ENCODE results near the gene MCRS1.

Gene MCRS1

DNA sequence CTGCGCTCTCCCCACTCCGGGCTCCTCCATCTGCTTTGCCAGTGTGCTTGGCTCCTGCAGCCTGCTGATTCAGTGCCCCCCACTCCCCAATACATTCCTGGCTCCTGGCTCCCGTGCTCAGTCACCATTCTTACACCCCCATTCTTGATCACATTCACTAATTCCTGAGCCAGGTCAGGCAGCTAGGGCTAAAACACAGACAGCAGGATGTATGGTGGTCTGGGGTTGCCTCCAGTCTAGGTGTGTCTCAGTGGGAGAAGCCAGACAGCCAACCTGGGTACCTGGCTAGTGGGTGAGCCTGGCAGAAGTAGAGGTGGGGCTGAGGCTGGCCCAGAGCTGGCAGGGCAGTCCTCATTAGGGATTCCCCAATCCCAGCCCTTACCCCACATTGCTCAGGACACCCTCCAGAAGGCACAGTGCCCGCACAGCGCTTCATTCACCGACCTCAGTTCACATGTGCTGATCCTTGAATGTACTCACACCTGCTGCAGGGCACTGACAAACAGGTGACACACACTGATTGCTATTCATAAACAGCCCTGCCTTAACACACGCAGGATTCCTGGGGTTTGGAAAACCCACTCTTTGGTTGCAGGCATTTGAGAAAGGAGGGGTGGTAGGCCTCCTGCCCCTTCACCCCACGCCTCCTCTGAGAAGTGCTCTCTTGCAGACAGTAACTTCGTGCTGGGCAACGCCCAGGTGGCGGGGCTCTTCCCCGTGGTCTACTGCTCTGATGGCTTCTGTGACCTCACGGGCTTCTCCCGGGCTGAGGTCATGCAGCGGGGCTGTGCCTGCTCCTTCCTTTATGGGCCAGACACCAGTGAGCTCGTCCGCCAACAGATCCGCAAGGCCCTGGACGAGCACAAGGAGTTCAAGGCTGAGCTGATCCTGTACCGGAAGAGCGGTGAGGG, 27.5 kb downstream of the MCRS1 start:
- TF ChIP-seq, protein P1, sequence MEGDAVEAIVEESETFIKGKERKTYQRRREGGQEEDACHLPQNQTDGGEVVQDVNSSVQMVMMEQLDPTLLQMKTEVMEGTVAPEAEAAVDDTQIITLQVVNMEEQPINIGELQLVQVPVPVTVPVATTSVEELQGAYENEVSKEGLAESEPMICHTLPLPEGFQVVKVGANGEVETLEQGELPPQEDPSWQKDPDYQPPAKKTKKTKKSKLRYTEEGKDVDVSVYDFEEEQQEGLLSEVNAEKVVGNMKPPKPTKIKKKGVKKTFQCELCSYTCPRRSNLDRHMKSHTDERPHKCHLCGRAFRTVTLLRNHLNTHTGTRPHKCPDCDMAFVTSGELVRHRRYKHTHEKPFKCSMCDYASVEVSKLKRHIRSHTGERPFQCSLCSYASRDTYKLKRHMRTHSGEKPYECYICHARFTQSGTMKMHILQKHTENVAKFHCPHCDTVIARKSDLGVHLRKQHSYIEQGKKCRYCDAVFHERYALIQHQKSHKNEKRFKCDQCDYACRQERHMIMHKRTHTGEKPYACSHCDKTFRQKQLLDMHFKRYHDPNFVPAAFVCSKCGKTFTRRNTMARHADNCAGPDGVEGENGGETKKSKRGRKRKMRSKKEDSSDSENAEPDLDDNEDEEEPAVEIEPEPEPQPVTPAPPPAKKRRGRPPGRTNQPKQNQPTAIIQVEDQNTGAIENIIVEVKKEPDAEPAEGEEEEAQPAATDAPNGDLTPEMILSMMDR (conservative IDR thresholded peaks at IDR 0.05; ENCODE audit: control insufficient read depth, insufficient read depth, low read depth, low read length) = no peak
- DNase-seq (ENCODE audit: low read depth) = no peak
- H3K4me3 ChIP-seq (ENCODE audit: control insufficient read depth, low read depth, low read length) = no peak overlapping the region

DNA sequence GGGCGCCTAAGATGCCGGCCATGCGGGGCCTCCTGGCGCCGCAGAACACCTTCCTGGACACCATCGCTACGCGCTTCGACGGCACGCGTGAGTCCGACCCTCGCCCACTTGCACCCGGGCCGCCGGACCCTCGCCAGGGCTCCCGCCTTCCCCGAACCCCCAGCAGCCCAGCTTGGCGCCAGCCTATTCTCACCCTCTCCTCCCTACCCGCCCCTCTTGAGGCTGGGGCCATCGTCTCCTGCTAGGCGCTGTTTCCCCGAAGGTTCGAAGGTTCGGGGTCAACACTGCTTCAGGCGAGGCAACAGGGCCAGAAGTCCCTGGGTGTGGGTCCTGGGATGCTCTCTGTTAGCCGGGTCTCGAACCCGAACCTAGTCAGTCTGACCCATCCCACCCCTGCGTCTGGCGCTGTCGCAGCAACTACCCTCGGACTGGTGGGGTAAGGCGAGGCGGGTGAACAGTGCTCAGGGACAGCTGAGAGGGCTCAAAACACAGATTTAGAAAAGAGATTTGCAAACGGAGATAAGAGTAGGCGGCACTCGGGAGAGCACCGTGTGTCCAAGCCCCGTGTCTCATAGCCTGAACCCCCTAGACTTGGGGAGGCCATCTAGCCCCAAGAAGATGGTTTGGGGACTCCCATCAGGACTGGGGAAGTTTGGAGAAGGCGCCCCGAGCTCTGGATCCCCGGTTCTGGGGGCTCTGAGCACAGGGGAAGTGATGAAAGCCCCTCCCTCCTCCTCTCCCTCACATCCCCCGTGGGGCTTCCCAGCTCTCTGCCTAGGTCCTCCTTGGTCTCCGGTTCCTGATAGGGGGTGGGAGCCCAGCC, 28.3 kb downstream of the MCRS1 start:
- TF ChIP-seq, protein P1 (conservative IDR thresholded peaks at IDR 0.05; ENCODE audit: control insufficient read depth, insufficient read depth, low read depth, low read length) = no peak
- H3K4me3 ChIP-seq (ENCODE audit: control insufficient read depth, low read depth, low read length) = no peak overlapping the region
- DNase-seq (ENCODE audit: low read depth) = no peak

DNA sequence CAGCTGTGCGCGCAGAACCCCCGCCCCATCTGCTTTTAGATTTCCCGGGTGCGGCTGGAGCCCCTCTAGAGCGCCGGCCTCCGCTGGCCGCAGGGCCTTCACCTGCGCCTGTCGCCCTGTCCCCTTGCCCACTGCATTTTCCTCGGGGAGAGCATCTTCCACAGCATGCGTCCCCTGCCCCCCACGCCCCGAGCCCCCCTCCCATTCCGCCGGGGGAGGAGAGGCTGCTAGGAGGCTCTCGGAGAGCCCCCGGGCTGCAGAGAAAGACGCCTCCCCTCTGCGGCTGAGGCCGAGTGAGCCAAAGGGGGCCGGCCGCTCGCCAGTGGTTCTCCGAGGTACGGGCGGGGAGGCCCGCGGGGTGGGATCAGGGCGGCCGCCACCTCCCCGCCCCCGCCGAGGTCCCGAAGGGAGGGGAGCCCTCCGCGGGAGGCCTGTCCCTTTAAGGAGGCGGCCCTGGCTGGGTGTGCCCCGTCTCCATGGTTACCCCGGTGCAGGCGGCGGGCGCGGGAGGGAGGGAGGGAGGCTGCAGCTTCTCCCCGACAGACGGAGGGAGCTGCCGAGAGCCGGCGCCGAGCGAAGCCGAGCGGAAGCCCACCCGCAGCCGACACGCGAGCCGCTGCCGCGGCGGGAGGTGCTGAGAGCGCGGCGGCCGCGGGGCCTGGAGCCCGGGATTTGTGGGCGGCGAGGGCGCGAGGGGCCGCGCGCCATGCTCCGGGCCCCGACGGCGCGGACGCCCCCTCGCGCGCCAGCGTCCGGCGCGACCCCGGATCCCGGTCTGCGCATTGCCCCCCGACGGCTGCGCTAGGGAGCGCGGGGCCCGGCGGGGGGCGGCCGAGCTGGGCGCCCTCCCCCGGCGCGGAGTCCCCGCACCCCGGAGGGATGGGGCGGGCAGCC, 29.2 kb downstream of the MCRS1 start, which contains the start of gene KCNH3:
KCNH3 (plus strand) TSS at position 521 of the 894 bp plus-strand sequence. CDS start 387 bp downstream, outside the sequence.
- peak within 1 kb of the TSS; percentile 21 for H3K4me3 ChIP-seq (ENCODE audit: control insufficient read depth, low read depth, low read length)
- DNase-seq (ENCODE audit: low read depth) = peak; percentile 38
- TF ChIP-seq, protein P1 (conservative IDR thresholded peaks at IDR 0.05; ENCODE audit: control insufficient read depth, insufficient read depth, low read depth, low read length) = no peak

DNA sequence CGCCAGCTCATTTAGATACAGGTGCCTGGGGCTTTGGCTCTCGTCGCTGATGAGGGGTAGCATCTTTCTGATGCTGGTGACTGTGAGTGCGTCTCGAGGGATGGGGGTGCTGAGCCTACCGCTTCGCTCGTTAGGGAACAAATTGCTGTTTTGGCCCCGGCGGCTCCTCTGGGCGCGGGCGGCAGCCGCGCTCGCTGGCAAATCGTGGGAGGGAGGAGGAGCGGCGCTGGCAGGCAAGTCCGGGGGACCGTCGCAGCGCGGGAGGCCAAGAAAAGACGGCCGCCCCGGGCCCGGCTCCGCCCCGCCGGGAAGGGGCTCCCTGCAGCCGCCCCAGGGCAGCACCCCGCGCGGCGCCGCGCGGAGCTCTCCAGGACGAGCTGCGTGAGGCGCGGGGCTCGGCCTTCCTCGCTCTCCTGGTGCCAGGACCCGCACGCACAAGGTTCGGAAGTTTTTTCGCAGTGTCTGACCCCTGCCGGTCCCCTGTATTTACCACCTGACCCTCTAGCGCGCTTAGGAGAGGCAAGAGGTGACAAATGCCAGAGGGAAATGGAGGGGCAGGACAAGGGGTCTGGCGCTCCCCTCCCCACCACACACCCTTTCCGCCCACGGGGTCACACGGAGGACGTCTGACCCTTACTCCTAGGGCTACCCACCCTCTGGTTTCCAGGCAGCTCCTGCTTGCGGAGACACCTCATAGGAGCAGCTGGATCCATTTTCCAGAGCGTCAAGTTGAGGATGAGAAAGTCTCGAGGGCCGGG, 30.0 kb downstream of the MCRS1 start:
- no peak for DNase-seq (ENCODE audit: low read depth)
- peak overlapping the region; percentile 21 for H3K4me3 ChIP-seq (ENCODE audit: control insufficient read depth, low read depth, low read length)
- TF ChIP-seq, protein P1 (conservative IDR thresholded peaks at IDR 0.05; ENCODE audit: control insufficient read depth, insufficient read depth, low read depth, low read length) = peak; percentile 0

DNA sequence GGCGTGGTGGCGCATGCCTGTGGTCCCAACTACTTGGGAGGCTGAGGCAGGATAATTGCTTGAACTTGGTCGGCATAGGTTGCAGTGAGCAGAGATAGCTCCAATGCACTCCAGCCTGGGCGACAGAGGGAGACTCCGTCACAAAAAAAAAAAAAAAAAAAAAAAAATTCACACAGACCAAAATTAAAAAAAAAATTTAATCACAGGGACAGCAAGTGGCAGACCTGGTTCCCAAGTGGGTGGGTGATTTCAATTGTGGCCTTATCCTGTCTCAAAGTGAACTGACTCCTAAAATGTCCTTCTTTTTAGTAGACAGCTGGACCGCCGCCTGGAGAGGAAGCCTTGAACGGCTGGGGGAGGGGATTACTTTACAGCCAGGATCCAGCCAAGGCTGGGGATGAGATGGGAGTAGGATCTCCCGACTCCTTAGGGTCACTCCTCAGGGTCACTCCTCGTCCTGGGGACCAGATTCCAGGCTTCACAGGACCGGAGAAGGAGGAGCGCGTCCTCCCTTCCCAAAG, 30.7 kb downstream of the MCRS1 start:
- no peak overlapping the region for H3K4me3 ChIP-seq (ENCODE audit: control insufficient read depth, low read depth, low read length)
- no peak for DNase-seq (ENCODE audit: low read depth)
- TF ChIP-seq, protein P1 (conservative IDR thresholded peaks at IDR 0.05; ENCODE audit: control insufficient read depth, insufficient read depth, low read depth, low read length) = no peak

All from fibroblast of mammary gland (primary cell).